Thyroid gland (tissue), 4 donors: ENCODE measurements around the gene CGN.
A peak's percentile ranks its signal among the peaks of the same experiment; 100 is the strongest.

Experiments
- CTCF ChIP-seq, 6 experiments: fragments of 200-600 bp in 3 of 6; fragments of 450-650 bp in 3 of 6; sonication (generic) in 3 of 6; IDR thresholded peaks; one replicate each; pipeline ENCODE4 v1.5.1; 2016 to 2019; ENCODE audit warnings: antibody characterized with exemption in 6 of 6, mild to moderate bottlenecking in 2 of 6, inconsistent platforms in 1 of 6, moderate library complexity in 1 of 6
- POLR2A ChIP-seq, 2 donors: fragments of 450-650 bp; IDR thresholded peaks; one replicate each; pipeline ENCODE4 v1.6.1; 2017; ENCODE audit warnings: antibody characterized with exemption in 2 of 2, mild to moderate bottlenecking in 2 of 2, moderate library complexity in 1 of 2

GRCh38 chr1:151512801-151513625 lies 1.8 kb downstream of the CGN start:
- TF ChIP-seq CTCF (IDR thresholded peaks at IDR 0.05) (peak in 1 of 6 experiments; percentile 15), POLR2A (IDR thresholded peaks at IDR 0.05) (peak in 1 of 2 donors; percentile 81)
